SH-SY5Y (cell line): Measurements from ENCODE around the gene AMBRA1.

ENCODE experiments used
- GATA2 ChIP-seq: IDR thresholded peaks from 2 replicates; pipeline ENCODE4 v1.6.1; 2011; ENCODE audit warnings: mild to moderate bottlenecking, low read depth, low read length
- GATA3 ChIP-seq: IDR thresholded peaks from 2 replicates; pipeline ENCODE4 v1.6.1; 2011; ENCODE audit warnings: low read depth, mild to moderate bottlenecking, low read length, moderate library complexity

GRCh38 chr11:46431211-46431610, 162.6 kb downstream of the AMBRA1 start:
- TF ChIP-seq GATA3, result no peak
- no peak for TF ChIP-seq GATA2
